IPS-15b (cell line): ENCODE data around the gene LIF.
"Not testable (repeated sequence)": the region's sequence is repeated elsewhere in the genome, so short reads cannot be mapped to it uniquely, and the experiment has no call there.

Source experiments
- H3K27me3 ChIP-seq: one replicate; pipeline ENCODE4 v1.6.1; 2013; ENCODE audit warnings: low read length; ENCODE audit not compliant: control insufficient read depth, insufficient read depth
- H3K36me3 ChIP-seq: one replicate; pipeline ENCODE4 v1.6.1; 2013; ENCODE audit warnings: low read length; ENCODE audit not compliant: control insufficient read depth, insufficient read depth
- H3K4me1 ChIP-seq: one replicate; pipeline ENCODE4 v1.6.1; 2013; ENCODE audit warnings: mild to moderate bottlenecking, low read length; ENCODE audit not compliant: control insufficient read depth, insufficient read depth
- H3K4me3 ChIP-seq: one replicate; pipeline ENCODE4 v1.5.1; 2013; ENCODE audit warnings: low read depth, low read length
- H3K9ac ChIP-seq: one replicate; pipeline ENCODE4 v1.6.1; 2013; ENCODE audit warnings: low read depth, mild to moderate bottlenecking, low read length
- H3K9me3 ChIP-seq: one replicate; pipeline ENCODE4 v1.6.1; 2013; ENCODE audit warnings: mild to moderate bottlenecking, low read length; ENCODE audit not compliant: control insufficient read depth, insufficient read depth

LIF gene

GRCh38 chr22:30236875-30237274, 9.7 kb downstream of the LIF start:
- H3K9ac ChIP-seq: no peak overlapping the region
- H3K9me3 ChIP-seq: no peaks in the 10 kb centered on the region
- H3K36me3 ChIP-seq: peaks cover 5% of the 10 kb centered on the region
- peaks cover 14% of the 10 kb centered on the region for H3K4me1 ChIP-seq
- no peaks in the 10 kb centered on the region for H3K27me3 ChIP-seq
- H3K4me3 ChIP-seq: no peak overlapping the region

- Histone ChIP-seq H3K9me3 (no peaks in the 10 kb centered on the region), H3K4me3 (no peak overlapping the region), H3K9ac (no peak overlapping the region), H3K4me1 (peaks cover 14% of the 10 kb centered on the region), H3K36me3 (no peaks in the 10 kb centered on the region), H3K27me3 (no peaks in the 10 kb centered on the region)
These were observed 10.8 kb downstream of the LIF start for GRCh38 chr22:30235687-30236170.

- Histone ChIP-seq H3K9me3 (no peaks in the 10 kb centered on the region), H3K4me3 (no peak overlapping the region), H3K4me1 (peaks cover 14% of the 10 kb centered on the region), H3K9ac (peak overlapping the region; percentile 57), H3K36me3 (no peaks in the 10 kb centered on the region), H3K27me3 (no peaks in the 10 kb centered on the region)
These were observed 11.6 kb downstream of the LIF start for GRCh38 chr22:30234786-30235470.

GRCh38 chr22:30234325-30234724, 12.2 kb downstream of the LIF start:
- H3K9ac ChIP-seq, H3K27me3 ChIP-seq, H3K4me3 ChIP-seq, H3K9me3 ChIP-seq, H3K36me3 ChIP-seq: not testable (repeated sequence)
- H3K4me1 ChIP-seq: peaks cover 14% of the 10 kb centered on the region

GRCh38 chr22:30233582-30233981, 13.0 kb downstream of the LIF start:
- peaks cover 14% of the 10 kb centered on the region for H3K4me1 ChIP-seq
- no peaks in the 10 kb centered on the region for H3K36me3 ChIP-seq
- H3K9ac ChIP-seq: no peak overlapping the region
- no peak overlapping the region for H3K4me3 ChIP-seq
- H3K27me3 ChIP-seq: no peaks in the 10 kb centered on the region
- H3K9me3 ChIP-seq: no peaks in the 10 kb centered on the region

- Histone ChIP-seq H3K9ac (no peak overlapping the region), H3K36me3 (no peaks in the 10 kb centered on the region), H3K4me3 (no peak overlapping the region), H3K4me1 (peaks cover 14% of the 10 kb centered on the region), H3K27me3 (no peaks in the 10 kb centered on the region), H3K9me3 (no peaks in the 10 kb centered on the region)
These were observed 13.8 kb downstream of the LIF start for GRCh38 chr22:30232716-30233218.

- Histone ChIP-seq H3K27me3 (no peaks in the 10 kb centered on the region), H3K4me1 (peaks cover 10% of the 10 kb centered on the region), H3K9me3 (no peaks in the 10 kb centered on the region)
These were observed 15.6 kb downstream of the LIF start for GRCh38 chr22:30230787-30231461.

GRCh38 chr22:30230330-30230729, 16.2 kb downstream of the LIF start:
- peaks cover 10% of the 10 kb centered on the region for H3K4me1 ChIP-seq
- H3K36me3 ChIP-seq: no peaks in the 10 kb centered on the region
- no peaks in the 10 kb centered on the region for H3K27me3 ChIP-seq
- H3K9me3 ChIP-seq: no peaks in the 10 kb centered on the region
- H3K4me3 ChIP-seq: no peak overlapping the region
- H3K9ac ChIP-seq: no peak overlapping the region

More at GRCh38 chr22:30230787-30231461, 15.6 kb downstream of the LIF start:
- Histone ChIP-seq H3K36me3 (no peaks in the 10 kb centered on the region), H3K4me3 (no peak overlapping the region), H3K9ac (no peak overlapping the region)

- Histone ChIP-seq H3K9ac (no peak overlapping the region), H3K4me3 (no peak overlapping the region), H3K4me1 (peaks cover 6% of the 10 kb centered on the region)
These were observed 17.8 kb downstream of the LIF start for GRCh38 chr22:30228509-30229359.

GRCh38 chr22:30227438-30228228, 18.9 kb downstream of the LIF start:
- Histone ChIP-seq H3K4me3 (no peak overlapping the region), H3K36me3 (no peaks in the 10 kb centered on the region), H3K4me1 (peaks cover 2% of the 10 kb centered on the region), H3K9me3 (no peaks in the 10 kb centered on the region), H3K9ac (no peak overlapping the region), H3K27me3 (no peaks in the 10 kb centered on the region)

More at GRCh38 chr22:30228509-30229359, 17.8 kb downstream of the LIF start:
- no peaks in the 10 kb centered on the region for H3K27me3 ChIP-seq
- H3K9me3 ChIP-seq: no peaks in the 10 kb centered on the region
- H3K36me3 ChIP-seq: no peaks in the 10 kb centered on the region
